AG04449 (cell line): Measurements from ENCODE around the gene LRRC45.

Source experiments
- CTCF ChIA-PET: fragments of 350-600 bp; formaldehyde crosslinking; extraction: SDS; loops from one replicate; lab custom pipeline; 2021; ENCODE audit warnings: antibody characterized with exemption; lab: Yijun Ruan, JAX
- POLR2A ChIA-PET: fragments of 400-600, 350-600 bp; formaldehyde crosslinking; extraction: SDS; loops from one replicate; lab custom pipeline; 2020; ENCODE audit warnings: antibody characterized with exemption, inconsistent platforms; lab: Yijun Ruan, JAX
- DNase-seq: peaks from one replicate; pipeline ENCODE4 v3.0.0-alpha.2; 2010; ENCODE audit warnings: low read depth, low spot score
- H3K4me3 ChIP-seq: 2 replicates; pipeline ENCODE4 v1.5.1; 2011; ENCODE audit warnings: low read depth, mild to moderate bottlenecking, control low read depth, low read length
- CTCF ChIP-seq: IDR thresholded peaks from one replicate; pipeline ENCODE4 v1.5.1; 2011; ENCODE audit warnings: mild to moderate bottlenecking, moderate library complexity, low read length, control low read depth, inconsistent platforms; ENCODE audit not compliant: insufficient read depth; ENCODE audit errors: missing control alignments

Gene LRRC45

GRCh38 chr17:82021107-82021899 lies 1.8 kb upstream of the LRRC45 start:
- DNase-seq = no peak
- POLR2A ChIA-PET = interaction anchor here (0.9 to 1.2 kb wide), 4 partner anchors 12 to 290 kb away, joined by 3 to 10 read pairs (median 4); no protein-coding TSS in a partner anchor

GRCh38 chr17:82021900-82022309 lies 1.2 kb upstream of the LRRC45 start:
- peak overlapping the region; percentile 81 for H3K4me3 ChIP-seq
- no peak for TF ChIP-seq CTCF
- ChIA-PET POLR2A (interaction anchor here (1.0 to 1.2 kb wide), 2 partner anchors 13 to 291 kb away, joined by 3 to 4 read pairs; no protein-coding TSS in a partner anchor), CTCF (interaction anchor here (1.0 to 10.7 kb wide), 18 partner anchors 7 to 297 kb away, joined by 3 to 290 read pairs (median 6); partner anchors contain the start of genes DCXR, NOTUM and PYCR1)
- no peak for DNase-seq

More at GRCh38 chr17:82021107-82021899, 1.8 kb upstream of the LRRC45 start:
- peak overlapping the region; percentile 81 for H3K4me3 ChIP-seq
- TF ChIP-seq CTCF = peak; percentile 76
- CTCF ChIA-PET = interaction anchor here (0.9 to 10.7 kb wide), 24 partner anchors 8 to 297 kb away, joined by 3 to 290 read pairs (median 4); partner anchors contain the start of genes DCXR, NOTUM and PYCR1

- DNase-seq = no peak
- POLR2A ChIA-PET = interaction anchor here (0.7 to 1.2 kb wide), 8 partner anchors 9 to 291 kb away, joined by 3 to 4 read pairs (median 3); partner anchors contain the start of genes DCXR, RAC3 and SLC16A3
- TF ChIP-seq CTCF = no peak
- CTCF ChIA-PET = interaction anchor here (1.0 to 10.7 kb wide), 18 partner anchors 7 to 132 kb away, joined by 3 to 290 read pairs (median 6); partner anchors contain the start of genes DCXR, NOTUM, PYCR1 and RAC3
- peak within 1 kb of the TSS; percentile 81 for H3K4me3 ChIP-seq
Measured at GRCh38 chr17:82022310-82022980, 660 bp upstream of the LRRC45 start, which contains the start of gene CENPX. CENPX (minus strand) TSS chr17:82022878; CDS start chr17:82022861, 17 bp downstream.

GRCh38 chr17:82023447-82024241 lies 539 bp downstream of the LRRC45 start:
- TF ChIP-seq CTCF = no peak
- ChIA-PET POLR2A (interaction anchor here (1.0 kb wide), 4 partner anchors 8 to 205 kb away, joined by 3 to 4 read pairs (median 4); partner anchors contain the start of genes DCXR, RAC3 and SLC16A3), CTCF (interaction anchor here (0.6 to 10.7 kb wide), 10 partner anchors 9 to 192 kb away, joined by 3 to 290 read pairs (median 4); partner anchors contain the start of genes DCXR, NOTUM and RAC3)
- DNase-seq = no peak
- H3K4me3 ChIP-seq = peak overlapping the region; percentile 68

GRCh38 chr17:82024859-82025258 lies 1.8 kb downstream of the LRRC45 start:
- DNase-seq = no peak
- CTCF ChIA-PET = interaction anchor here (1.7 to 10.7 kb wide), 2 partner anchors 13 to 63 kb away, joined by 4 to 290 read pairs; partner anchors contain the start of genes DCXR and NOTUM
- POLR2A ChIA-PET = no interaction called here
- no peak overlapping the region for H3K4me3 ChIP-seq
- no peak for TF ChIP-seq CTCF
